Upper lobe of right lung (tissue), 1 donor: ENCODE data around the gene PCSK2. TPM values are rescaled to one million over a fixed set of nuclear protein-coding genes. Genes with fewer than 3 reads are reported as not detected.

Experiments
- ATAC-seq: fragments of 200-7000 bp; cut with Tn5 transposase; one replicate; pipeline ENCODE4 v1.9.1; 2020; ENCODE audit warnings: mild to moderate bottlenecking, moderate library complexity
- DNase-seq: peaks from one replicate; pipeline ENCODE4 v3.0.0-alpha.2; 2020
- H3K27ac ChIP-seq: fragments of 200-600 bp; one replicate; pipeline ENCODE4 v1.8.0; 2022
- H3K27me3 ChIP-seq: fragments of 200-600 bp; one replicate; pipeline ENCODE4 v1.8.0; 2022; ENCODE audit warnings: mild to moderate bottlenecking
- H3K36me3 ChIP-seq: fragments of 200-600 bp; one replicate; pipeline ENCODE4 v1.8.0; 2022
- H3K4me1 ChIP-seq: fragments of 200-600 bp; one replicate; pipeline ENCODE4 v1.8.0; 2022
- H3K4me3 ChIP-seq: fragments of 200-600 bp; one replicate; pipeline ENCODE4 v1.8.0; 2022; ENCODE audit warnings: mild to moderate bottlenecking
- H3K9me3 ChIP-seq: fragments of 200-600 bp; one replicate; pipeline ENCODE4 v1.8.0; 2022
- intact Hi-C: fragments of 100-400 bp; cut with DNase I; formaldehyde crosslinking; loops from one replicate; pipeline ENCODE4 v1.11.0; 2022
- total RNA-seq: library from RNA; stranded (reverse); fragmentation: NEBNext Ultra II Directional; extraction: Animal tissue kit (Norgen Biotek cat#: 25700); gene quantifications from one replicate; pipeline ENCODE4 v1.2.1, GENCODE V29; 2021
- TF ChIP-seq, protein P1 (sequence below): fragments of 200-600 bp; IDR thresholded peaks from one replicate; pipeline ENCODE4 v1.8.0; 2022; ENCODE audit warnings: antibody characterized with exemption
- donor health status: DM: no; HTN: yes; CAD: no; lungs with severe emphysema.

The PCSK2 gene
- total RNA-seq, 1 donor from 2014 or later = 17.7 TPM

DNA sequence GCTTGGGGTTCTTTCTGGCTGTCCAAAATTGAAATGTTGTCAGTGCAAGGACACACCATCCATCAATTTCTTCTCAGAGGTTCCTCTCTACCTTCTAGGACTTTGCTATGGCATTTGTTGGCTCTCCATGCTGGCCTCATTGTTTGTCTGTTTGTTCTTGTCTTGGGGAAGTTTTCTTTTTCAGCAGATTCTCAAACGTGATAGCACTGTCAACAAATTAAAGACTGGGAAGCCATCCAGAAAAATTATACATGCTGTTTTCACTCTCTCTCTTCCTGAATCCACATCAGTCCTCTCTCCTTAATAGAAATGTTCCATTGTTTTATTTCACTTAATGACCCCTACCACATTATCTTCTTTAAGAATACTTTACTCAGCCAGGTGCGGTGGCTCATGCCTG is 130.4 kb downstream of the PCSK2 start:
- intact Hi-C loops = no loop called here
- no peaks in the 10 kb centered on the region for H3K9me3 ChIP-seq
- no peak for ATAC-seq

DNA sequence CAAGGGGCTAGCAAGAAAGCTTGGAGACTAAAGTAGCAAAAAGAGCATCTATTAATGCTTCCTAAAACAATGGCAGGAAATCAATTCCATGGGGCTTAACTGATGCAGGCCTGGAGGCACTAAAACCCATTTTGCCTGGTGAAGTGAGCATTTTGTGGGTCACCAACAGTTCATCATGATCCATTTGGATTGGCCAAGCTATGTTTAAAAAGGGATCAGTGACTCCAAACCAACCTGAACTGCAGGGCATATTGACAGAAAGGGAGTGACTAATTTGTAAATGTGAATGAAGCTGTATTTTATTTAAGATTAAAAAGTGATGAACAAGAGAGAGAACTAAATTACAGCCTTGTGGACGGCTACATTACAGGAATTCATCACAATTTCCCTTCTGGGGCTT is 132.0 kb downstream of the PCSK2 start:
- no peak for DNase-seq
- TF ChIP-seq, protein P1, sequence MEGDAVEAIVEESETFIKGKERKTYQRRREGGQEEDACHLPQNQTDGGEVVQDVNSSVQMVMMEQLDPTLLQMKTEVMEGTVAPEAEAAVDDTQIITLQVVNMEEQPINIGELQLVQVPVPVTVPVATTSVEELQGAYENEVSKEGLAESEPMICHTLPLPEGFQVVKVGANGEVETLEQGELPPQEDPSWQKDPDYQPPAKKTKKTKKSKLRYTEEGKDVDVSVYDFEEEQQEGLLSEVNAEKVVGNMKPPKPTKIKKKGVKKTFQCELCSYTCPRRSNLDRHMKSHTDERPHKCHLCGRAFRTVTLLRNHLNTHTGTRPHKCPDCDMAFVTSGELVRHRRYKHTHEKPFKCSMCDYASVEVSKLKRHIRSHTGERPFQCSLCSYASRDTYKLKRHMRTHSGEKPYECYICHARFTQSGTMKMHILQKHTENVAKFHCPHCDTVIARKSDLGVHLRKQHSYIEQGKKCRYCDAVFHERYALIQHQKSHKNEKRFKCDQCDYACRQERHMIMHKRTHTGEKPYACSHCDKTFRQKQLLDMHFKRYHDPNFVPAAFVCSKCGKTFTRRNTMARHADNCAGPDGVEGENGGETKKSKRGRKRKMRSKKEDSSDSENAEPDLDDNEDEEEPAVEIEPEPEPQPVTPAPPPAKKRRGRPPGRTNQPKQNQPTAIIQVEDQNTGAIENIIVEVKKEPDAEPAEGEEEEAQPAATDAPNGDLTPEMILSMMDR = no peak
- no peak for ATAC-seq
- intact Hi-C loops = no loop called here
- H3K9me3 ChIP-seq = no peaks in the 10 kb centered on the region
- H3K4me1 ChIP-seq = no peaks in the 10 kb centered on the region
- H3K27me3 ChIP-seq = no peaks in the 10 kb centered on the region
- H3K27ac ChIP-seq = no peak overlapping the region
- H3K4me3 ChIP-seq = no peak overlapping the region
- H3K36me3 ChIP-seq = no peaks in the 10 kb centered on the region

More for the DNA sequence above, 130.4 kb downstream of the PCSK2 start:
- Histone ChIP-seq H3K27ac (no peak overlapping the region), H3K36me3 (no peaks in the 10 kb centered on the region), H3K27me3 (no peaks in the 10 kb centered on the region), H3K4me3 (no peak overlapping the region), H3K4me1 (no peaks in the 10 kb centered on the region)
- TF ChIP-seq, protein P1 = no peak
- DNase-seq = no peak

DNA sequence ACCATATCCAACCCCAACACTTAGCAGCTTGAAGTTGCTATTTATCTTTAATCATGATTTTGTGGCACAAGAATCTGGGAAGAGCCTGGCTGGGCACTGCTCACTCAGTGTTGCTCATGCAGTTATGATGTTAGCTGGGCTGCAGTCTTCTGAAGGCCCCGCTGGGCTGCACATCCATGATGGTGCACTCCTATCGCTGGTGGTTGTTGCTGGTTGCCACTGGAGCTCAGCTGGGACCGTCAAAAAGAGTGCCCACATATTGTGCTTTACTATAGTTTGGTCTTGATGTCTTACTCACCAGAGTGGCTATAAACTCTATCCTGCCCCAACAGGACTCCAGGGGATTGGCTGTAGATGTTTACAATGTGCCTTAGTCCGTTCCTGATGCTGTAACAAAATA is 137.8 kb downstream of the PCSK2 start:
- intact Hi-C loops = no loop called here
- no peaks in the 10 kb centered on the region for H3K36me3 ChIP-seq
- no peak for ATAC-seq
- no peak overlapping the region for H3K4me3 ChIP-seq
- H3K27me3 ChIP-seq = no peaks in the 10 kb centered on the region
- H3K4me1 ChIP-seq = no peaks in the 10 kb centered on the region
- no peak for DNase-seq
- TF ChIP-seq, protein P1 = no peak
- H3K27ac ChIP-seq = no peak overlapping the region
- H3K9me3 ChIP-seq = no peaks in the 10 kb centered on the region

DNA sequence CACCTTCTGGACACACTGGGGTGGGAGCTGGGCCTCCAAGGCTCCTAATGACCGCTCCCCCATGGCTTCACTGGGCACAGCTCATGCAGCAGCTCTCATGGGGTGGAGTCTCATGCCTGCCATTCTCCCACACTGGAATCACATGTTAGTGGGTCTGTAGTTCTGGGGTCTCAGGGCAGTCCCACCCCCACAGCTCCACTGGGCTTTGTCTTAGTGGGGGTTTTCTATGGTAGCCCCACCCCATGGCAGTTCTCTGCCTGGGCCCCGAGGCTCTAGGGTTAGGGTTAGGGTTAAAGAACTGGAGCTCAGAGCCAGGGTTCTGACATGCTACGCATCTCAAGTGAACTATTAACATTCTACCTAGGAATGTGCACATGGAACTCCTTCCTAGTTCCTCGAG is 139.0 kb downstream of the PCSK2 start:
- intact Hi-C loops = no loop called here
- TF ChIP-seq, protein P1 = no peak
- H3K4me3 ChIP-seq = no peak overlapping the region
- H3K27me3 ChIP-seq = no peaks in the 10 kb centered on the region
- no peak overlapping the region for H3K27ac ChIP-seq
- H3K36me3 ChIP-seq = no peaks in the 10 kb centered on the region
- H3K4me1 ChIP-seq = no peaks in the 10 kb centered on the region
- no peaks in the 10 kb centered on the region for H3K9me3 ChIP-seq
- ATAC-seq = no peak
- no peak for DNase-seq

DNA sequence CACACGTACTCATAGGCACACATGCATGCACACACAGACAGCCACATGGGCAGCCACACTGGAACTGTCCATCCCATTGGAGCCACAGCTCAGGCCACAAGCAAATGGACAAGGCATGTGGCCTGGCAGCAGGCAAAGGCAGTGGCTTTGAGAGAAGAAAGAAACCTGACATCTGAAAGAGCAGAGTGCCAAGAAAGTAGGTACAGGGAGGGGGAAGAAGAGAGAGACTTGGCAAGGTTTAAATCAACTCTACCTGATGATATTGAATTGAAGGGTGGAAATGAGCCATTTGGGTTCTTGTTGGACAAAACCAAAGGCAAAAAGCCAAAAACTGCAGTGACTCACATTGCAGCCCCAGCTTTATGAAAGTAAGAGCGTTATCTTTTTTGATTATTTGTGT is 142.7 kb downstream of the PCSK2 start:
- TF ChIP-seq, protein P1 = no peak
- Histone ChIP-seq H3K9me3 (no peaks in the 10 kb centered on the region), H3K4me1 (no peaks in the 10 kb centered on the region), H3K27ac (no peak overlapping the region), H3K36me3 (no peaks in the 10 kb centered on the region), H3K27me3 (no peaks in the 10 kb centered on the region), H3K4me3 (no peak overlapping the region)
- intact Hi-C loops = no loop called here
- no peak for DNase-seq
- ATAC-seq = no peak

DNA sequence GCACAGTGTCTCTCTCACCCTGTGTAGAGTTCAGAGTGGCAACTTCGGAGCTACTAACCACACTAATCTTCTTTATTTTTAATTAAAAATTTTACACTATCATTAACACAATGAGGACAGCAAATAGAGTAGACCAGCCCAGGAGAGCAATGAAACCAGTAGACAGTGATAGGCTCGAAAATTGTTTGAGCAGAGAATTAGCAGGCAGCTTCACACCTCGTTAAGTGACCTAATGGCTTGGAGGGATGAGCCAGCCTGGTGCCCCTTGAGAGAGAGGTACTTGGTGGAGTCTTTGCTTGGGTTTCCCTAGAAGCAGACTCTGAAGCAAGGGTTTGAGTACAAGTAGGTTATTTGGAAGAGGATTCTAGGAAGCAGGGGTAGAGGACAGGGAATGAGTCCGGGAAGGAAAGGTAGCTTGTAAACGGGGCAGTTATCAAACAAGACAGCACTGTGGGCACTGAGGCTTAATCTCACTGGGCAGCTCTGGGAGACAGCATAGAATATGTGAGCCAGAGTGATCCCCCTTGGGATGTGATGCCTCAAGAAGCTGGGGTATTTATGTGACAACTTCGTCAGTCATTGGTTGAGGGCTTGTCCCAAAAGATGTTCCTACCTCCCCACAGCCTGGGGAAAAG is 146.1 kb downstream of the PCSK2 start:
- H3K27ac ChIP-seq = no peak overlapping the region
- H3K9me3 ChIP-seq = no peaks in the 10 kb centered on the region
- no peaks in the 10 kb centered on the region for H3K27me3 ChIP-seq
- intact Hi-C loops = no loop called here
- DNase-seq (no peak), ATAC-seq (no peak)
- TF ChIP-seq, protein P1 = no peak
- H3K36me3 ChIP-seq = no peaks in the 10 kb centered on the region
- H3K4me3 ChIP-seq = no peak overlapping the region
- no peaks in the 10 kb centered on the region for H3K4me1 ChIP-seq
